Measurements from ENCODE around the gene SREBF2.
A peak's percentile ranks its signal among the peaks of the same experiment; 100 is the strongest.

Gene SREBF2

GRCh38 chr22:41832553-41833368, at the start of gene SREBF2:
Gene SREBF2, plus strand, starts transcription at chr22:41833105. Its CDS starts 166 bp downstream, at chr22:41833271.
- DNase-seq (ENCODE audit: low read depth, low spot score): peak; percentile 99

DNA sequence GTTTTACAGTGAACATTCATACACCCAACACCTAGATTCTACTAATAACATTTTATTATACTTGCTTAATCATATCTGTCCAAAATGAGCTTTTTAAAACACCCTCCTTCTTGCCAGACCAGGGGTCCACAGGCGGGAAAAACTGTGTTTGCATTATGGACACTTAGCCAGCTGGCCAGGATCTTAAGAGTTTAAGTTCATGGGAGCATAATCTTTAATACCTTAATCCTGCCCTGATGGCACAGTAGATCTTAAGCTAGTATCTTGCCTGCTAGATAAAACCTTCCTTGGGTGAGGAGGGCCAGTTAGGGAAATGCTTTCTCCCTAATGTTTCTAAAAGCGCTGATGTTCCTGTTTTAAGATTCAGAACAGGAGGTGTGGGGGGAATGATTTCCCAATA, 45.6 kb upstream of the SREBF2 start:
- DNase-seq (ENCODE audit: low read depth, low spot score): no peak

GRCh38 chr22:41793871-41794270, 39.0 kb upstream of the SREBF2 start:
- DNase-seq (ENCODE audit: low read depth, low spot score): no peak

DNA sequence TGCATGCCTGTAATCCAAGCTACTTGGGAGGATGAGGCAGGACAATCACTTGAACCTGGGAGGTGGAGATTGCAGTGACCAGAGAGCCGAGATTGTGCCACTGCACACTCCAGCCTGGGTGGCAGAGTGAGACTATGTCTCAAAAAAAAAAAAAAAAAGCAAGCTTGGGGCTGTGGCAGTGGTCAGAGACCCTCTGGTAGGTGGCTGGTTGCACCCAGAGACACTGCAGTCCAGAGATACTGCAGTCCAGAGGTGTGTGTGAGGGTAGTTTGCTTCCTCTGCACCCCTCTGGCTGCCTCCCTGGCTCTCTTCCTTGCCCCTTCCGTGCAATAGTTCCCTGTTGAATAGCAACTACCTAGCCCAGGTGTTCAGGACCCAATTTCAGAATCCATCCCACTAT, 34.2 kb upstream of the SREBF2 start:
- no peak for DNase-seq (ENCODE audit: low read depth, low spot score)

DNA sequence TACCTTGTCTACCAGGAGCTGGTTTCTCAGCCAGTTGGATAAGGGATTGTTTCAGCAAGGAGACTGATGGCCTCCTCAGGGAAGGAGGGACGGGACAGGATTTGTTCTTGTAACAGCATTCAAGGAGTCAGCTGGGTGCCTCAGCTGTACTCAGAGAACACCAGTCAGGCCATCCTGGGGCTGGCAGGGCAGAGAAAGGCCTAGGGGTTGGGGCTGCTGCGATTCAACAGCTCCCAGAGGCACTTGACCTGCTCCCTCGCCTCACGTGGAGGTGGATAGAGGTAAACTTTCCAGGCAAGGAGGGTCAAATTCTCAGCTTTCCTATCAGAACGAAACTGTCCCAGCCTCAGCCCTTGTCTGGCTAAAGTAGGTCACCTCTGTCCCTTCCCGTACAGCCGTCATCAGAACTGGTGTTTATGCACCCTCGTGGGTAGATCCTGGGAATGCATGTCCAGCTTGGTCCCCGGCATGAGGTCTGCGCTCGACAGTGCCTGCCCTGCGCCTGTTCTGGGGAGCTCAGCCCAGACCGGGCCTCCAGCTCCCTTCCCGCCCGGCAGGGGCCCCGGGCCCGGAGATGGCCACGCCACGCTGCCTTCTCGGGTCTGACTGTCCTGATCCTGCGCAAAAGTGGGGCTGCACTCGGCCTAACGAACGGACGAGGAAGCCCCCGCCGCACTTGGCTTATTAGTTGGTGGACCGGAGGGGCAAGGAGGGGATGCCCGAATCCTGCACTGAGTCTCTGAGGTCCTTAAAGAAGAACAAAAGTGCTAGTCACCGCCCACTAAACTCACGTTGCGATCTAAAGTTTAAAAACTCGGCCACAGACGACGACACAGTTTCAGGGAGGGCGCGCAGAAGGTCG, 33.2 kb upstream of the SREBF2 start:
- no peak for DNase-seq (ENCODE audit: low read depth, low spot score)

DNA sequence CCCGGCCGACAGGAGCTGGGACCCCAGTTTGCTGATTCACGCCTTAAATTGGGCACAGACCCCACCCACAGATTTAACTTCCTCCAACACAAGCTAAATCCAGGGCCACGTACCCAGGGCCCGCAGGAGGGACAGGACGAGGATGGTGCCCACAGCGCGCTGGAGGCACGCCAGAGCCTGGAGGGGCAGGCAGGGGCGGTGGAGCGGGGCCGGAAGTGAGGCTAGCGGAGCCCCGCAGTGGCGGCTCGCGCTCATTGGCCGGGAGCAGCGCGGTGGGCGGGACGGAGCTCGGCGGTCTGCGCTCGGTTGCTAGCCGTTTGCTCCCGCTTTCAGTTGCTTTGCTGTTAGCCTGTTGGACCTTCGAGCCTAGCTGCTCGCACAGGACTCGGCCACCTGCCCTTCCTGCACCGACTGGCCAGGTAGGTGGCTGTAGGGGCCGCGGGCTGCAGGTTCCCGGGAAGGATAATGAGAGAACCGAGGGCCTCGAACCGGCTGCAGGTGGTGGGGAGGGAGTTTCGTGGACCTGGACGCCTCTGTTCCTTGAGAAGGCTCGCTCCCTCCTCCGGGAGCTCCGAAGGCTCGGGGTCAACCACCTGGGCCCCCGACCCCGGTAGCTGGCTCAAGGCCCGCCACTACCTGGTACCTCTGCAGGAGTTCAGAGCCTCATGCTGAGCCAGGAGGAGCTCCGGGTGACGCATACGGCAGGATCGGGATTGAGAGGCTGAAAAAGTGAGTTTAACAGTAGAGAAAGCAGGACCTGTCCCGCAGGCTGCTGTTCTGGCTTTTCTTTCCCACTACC, 32.4 kb upstream of the SREBF2 start, which contains the start of gene CCDC134:
Gene CCDC134, plus strand, starts transcription at position 332 of the 799 bp plus-strand sequence. CDS start 8,212 bp downstream, outside the sequence.
- DNase-seq (ENCODE audit: low read depth, low spot score): no peak

DNA sequence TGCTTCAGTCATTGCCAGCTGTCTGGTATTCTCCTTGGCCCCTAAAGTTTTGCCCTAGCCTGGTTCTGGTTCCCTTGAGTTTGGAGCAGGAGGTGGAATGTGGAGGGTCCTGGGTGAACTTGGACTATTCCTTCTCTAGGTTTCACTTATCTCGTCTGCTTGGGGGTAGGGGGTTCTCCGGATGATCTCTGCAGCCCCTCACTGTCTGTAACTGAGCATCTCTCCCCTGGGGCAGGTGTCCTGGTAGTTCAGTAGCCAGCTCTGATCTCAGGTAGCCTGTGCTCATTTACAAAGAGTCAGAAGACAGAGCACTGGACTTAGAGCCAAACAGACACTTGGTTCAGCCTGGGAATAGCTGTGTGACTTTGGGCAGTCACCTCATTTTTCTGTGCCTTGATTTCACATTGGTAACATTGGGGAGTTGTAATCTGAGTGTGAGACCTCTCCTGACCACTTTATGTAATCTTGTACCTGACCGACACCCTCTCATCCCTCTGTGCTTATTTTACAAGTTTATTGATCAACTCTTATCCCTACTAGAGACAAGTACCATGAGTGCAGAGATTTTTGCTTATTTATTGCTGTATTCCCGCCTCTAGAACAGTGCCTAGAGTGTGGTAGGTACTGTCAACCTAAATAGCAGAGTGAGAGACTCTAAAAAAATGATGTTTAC, 31.6 kb upstream of the SREBF2 start:
- DNase-seq (ENCODE audit: low read depth, low spot score): no peak

DNA sequence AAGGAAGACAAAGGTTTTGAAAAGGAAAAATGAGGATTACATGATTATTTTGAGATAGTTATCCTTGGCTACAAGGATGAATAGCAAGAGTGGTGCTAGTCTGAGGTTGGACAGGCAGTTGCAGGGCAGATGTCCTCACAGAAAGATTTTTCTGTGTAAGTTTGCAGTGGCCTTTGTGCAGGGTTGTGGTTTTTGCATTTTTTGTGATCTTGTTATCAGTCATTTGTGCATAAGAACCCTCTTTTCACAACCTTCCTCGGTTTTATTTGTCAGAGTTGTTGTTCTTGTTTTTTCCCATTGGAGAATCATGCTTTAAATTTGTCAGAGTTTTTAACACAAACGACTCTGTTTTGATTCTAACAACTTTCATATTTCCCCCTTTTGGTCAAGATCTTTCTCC, 31.0 kb upstream of the SREBF2 start:
- DNase-seq (ENCODE audit: low read depth, low spot score): no peak

DNA sequence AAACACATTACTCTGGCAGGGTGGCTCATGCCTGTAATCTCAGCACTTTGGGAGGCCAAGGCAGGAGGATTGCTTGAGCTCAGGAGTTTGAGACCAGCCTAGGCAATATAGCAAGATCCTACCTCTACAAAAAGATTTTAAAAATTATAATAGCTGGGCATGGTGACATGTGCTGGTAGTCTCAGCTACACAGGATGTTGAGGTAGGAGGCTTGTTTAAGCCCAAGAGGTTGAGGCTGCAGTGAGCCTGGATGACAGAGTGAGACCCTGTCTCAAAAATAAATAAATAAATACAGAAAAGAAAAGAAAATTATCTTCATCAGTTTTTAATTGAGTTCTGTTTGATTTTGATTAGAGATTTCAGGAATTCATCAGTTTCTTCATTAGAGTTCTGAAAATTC, 27.3 kb upstream of the SREBF2 start:
- no peak for DNase-seq (ENCODE audit: low read depth, low spot score)

DNA sequence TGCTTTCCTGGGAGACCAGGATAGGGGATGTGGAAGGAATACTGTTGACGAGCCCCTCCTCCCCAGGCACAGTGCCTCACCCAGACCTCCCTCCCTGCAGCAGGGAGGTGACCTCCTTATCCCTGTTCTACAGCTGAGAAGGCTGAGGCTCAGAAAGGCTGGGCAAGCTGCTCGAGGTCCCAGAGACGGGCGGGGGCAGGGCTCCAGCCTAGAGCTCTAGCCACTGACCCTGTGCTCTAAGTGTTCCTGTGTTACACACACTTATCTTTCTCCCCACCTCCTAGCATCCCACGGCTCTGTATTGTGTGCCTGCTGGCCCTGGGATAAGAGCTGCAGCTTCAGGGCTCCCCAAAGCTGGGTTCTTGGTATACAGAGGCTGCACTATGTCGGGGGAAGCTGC, 24.5 kb upstream of the SREBF2 start:
- DNase-seq (ENCODE audit: low read depth, low spot score): no peak

GRCh38 chr22:41810022-41810421, 22.9 kb upstream of the SREBF2 start:
- DNase-seq (ENCODE audit: low read depth, low spot score): no peak

- DNase-seq (ENCODE audit: low read depth, low spot score): no peak
Observed at GRCh38 chr22:41812805-41813545, 19.9 kb upstream of the SREBF2 start.

DNA sequence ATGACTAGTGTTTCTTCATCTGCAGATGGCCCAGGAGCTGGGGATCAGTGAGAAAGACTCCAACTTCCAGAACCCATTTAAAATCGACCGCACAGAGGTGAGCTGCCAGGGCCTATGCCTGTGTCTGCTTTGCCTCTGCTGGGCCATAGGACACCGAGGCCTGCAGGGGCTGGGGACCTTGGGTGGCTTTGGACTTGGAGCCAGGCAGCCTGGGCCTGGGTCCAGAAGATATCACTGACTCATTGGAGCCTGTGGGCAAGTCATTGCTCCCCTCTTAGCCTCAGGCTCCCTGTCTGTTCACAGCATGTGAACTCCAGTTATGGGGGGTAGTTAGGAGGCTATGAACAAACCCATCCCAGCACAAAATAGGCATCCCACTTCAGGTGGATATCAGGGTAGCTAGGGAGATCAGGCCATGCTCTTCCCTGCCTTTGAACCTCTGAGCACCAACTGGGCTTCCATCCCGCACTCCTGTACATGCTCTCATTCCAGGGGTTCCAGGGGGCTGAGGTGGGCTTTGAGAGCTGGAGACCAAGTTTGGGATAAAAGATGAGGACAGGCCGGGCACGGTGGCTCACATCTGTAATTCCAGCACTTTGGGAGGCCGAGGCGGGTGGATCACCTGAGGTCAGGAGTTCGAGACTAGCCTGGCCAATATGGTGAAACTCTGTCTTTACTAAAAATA, 19.0 kb upstream of the SREBF2 start:
- DNase-seq (ENCODE audit: low read depth, low spot score): no peak

GRCh38 chr22:41815716-41816115, 17.2 kb upstream of the SREBF2 start:
- no peak for DNase-seq (ENCODE audit: low read depth, low spot score)

DNA sequence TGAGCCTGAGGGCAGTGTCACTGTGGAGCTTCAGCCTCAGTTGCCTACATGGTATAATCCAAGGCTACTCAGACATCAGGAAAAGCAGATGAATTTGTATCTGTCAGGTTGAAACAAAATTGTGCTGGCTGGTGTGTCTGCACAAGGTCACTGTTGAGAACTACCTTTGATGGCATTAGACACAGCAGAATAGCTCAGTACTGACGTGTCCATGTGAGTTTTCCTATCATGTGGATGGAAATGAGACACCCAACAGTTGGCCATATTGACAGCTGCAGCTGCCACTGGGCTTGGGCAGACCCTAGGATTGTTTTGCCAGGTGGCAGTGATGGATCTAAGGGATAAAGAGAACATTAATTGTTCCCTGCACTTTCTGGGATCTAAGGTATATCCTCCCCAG, 16.7 kb upstream of the SREBF2 start:
- no peak for DNase-seq (ENCODE audit: low read depth, low spot score)

DNA sequence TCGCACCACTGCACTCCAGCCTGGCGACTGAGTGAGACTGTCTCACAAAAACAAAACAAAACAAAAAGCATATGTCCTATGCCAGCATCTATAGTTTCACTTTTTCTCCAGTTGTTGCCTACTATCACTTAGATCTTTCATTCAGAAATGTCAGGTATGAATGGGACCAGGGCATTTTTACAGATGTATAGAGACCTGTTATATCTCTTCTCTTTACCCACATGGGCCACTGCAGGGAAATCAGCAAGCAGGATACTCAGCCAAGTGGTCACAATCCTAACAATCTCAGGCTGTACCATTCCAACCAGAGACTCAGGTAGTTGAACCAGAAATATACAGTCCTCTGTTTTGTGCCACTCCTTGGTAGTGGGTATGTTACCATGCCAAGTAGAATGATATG, 16.0 kb upstream of the SREBF2 start:
- DNase-seq (ENCODE audit: low read depth, low spot score): no peak

- no peak for DNase-seq (ENCODE audit: low read depth, low spot score)
Observed at GRCh38 chr22:41818011-41818410, 14.9 kb upstream of the SREBF2 start.

- no peak for DNase-seq (ENCODE audit: low read depth, low spot score)
Observed at GRCh38 chr22:41818596-41818995, 14.3 kb upstream of the SREBF2 start.

- DNase-seq (ENCODE audit: low read depth, low spot score): no peak
Observed at GRCh38 chr22:41819257-41819656, 13.6 kb upstream of the SREBF2 start.

DNA sequence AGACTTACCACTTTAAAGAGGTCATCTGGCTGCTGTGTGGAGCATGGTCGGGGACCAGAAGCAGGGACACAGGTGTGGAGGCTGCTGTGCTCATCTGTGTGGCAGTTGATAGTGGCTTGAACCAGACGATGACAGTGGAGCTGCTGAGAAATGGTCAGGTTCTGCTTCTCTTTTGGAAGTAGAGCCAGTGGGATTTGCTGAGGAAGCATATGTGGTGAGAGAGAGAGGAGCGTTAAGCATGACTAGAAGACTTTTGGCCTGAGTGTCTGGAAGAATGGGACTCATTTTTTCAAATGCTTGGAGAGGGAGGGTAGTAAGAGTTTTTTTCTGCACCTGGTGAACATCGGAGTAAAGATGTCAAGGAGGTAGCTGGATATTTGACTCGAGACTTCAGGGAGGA, 12.5 kb upstream of the SREBF2 start:
- no peak for DNase-seq (ENCODE audit: low read depth, low spot score)
